ENCODE results near the gene ZBTB11.

GRCh38 chr3:101685050-101685400 is 8.1 kb upstream of the ZBTB11 start:
- TF ChIP-seq ATF3 (IDR thresholded peaks at IDR 0.05; ENCODE audit: borderline replicate concordance, extremely low read depth, low read depth, low read length): no peak
- TF ChIP-seq USF2 (IDR thresholded peaks at IDR 0.05; ENCODE audit: borderline replicate concordance, low read depth, low read length): no peak
- no peak for TF ChIP-seq TAF1 (IDR thresholded peaks at IDR 0.05; ENCODE audit: borderline replicate concordance, low read depth, low read length)
- TF ChIP-seq ZNF217 (IDR thresholded peaks at IDR 0.05): no peak
- TF ChIP-seq CEBPB (IDR thresholded peaks at IDR 0.05; ENCODE audit: borderline replicate concordance in 1 of 2, low read depth in 2 of 2, low read length in 2 of 2): no peak
- TF ChIP-seq BCL11A (IDR thresholded peaks at IDR 0.05; ENCODE audit: low read depth, low read length): no peak
- TF ChIP-seq NFYB (IDR thresholded peaks at IDR 0.05; ENCODE audit: insufficient read depth, low read depth, low read length): no peak
